HG03342 (cell line): ENCODE measurements around the gene CCDC85C.

Experiments
- ATAC-seq: cut with Tn5 transposase; IDR thresholded peaks from one replicate; pipeline ENCODE4 v1.9.1; 2021; ENCODE audit warnings: mild to moderate bottlenecking, moderate library complexity; ENCODE audit not compliant: unreplicated experiment

The CCDC85C gene

GRCh38 chr14:99461411-99462085 lies 142.5 kb downstream of the CCDC85C start:
- no peak for ATAC-seq

- no peak for ATAC-seq
Measured at GRCh38 chr14:99460793-99461192, 143.2 kb downstream of the CCDC85C start.

GRCh38 chr14:99459481-99460100 lies 144.4 kb downstream of the CCDC85C start:
- ATAC-seq, result no peak

GRCh38 chr14:99454246-99454645 lies 149.8 kb downstream of the CCDC85C start:
- ATAC-seq, result no peak

GRCh38 chr14:99452968-99453367 lies 151.0 kb downstream of the CCDC85C start:
- ATAC-seq, result no peak

- ATAC-seq, result no peak
Measured at GRCh38 chr14:99451234-99451633, 152.8 kb downstream of the CCDC85C start.

GRCh38 chr14:99450266-99450665 lies 153.7 kb downstream of the CCDC85C start:
- no peak for ATAC-seq
